Central memory CD8-positive, alpha-beta T cell (primary cell): Measurements from ENCODE around the gene SIL1.

ENCODE experiments used
- ATAC-seq: fragments of 150-1000 bp; cut with Tn5 transposase; replicated peaks from 2 replicates; pipeline ENCODE4 v1.10.0; 2022; ENCODE audit warnings: mild to moderate bottlenecking, moderate FRiP score, moderate number of reproducible peaks; ENCODE audit not compliant: poor library complexity, severe bottlenecking; ENCODE audit errors: extremely low read depth
- DNase-seq, 2 donors: peaks; one replicate each; pipeline ENCODE4 v3.0.0; 2021; ENCODE audit warnings: low spot score in 2 of 2
- H3K27ac Mint-ChIP-seq: one replicate; pipeline ENCODE4 v1.8.0; 2022; ENCODE audit warnings: low read depth, mild to moderate bottlenecking, moderate library complexity, mixed read lengths
- H3K27me3 Mint-ChIP-seq: one replicate; pipeline ENCODE4 v1.8.0; 2022; ENCODE audit warnings: mixed read lengths
- H3K36me3 Mint-ChIP-seq: one replicate; pipeline ENCODE4 v1.8.0; 2022; ENCODE audit warnings: mild to moderate bottlenecking, moderate library complexity, mixed read lengths; ENCODE audit not compliant: insufficient read depth
- H3K4me1 Mint-ChIP-seq: one replicate; pipeline ENCODE4 v1.8.0; 2022; ENCODE audit warnings: mixed read lengths
- H3K4me3 Mint-ChIP-seq: one replicate; pipeline ENCODE4 v1.8.0; 2022; ENCODE audit warnings: mild to moderate bottlenecking, moderate library complexity, mixed read lengths
- H3K9me3 Mint-ChIP-seq: one replicate; pipeline ENCODE4 v1.8.0; 2022; ENCODE audit warnings: mixed read lengths

The SIL1 gene

DNA sequence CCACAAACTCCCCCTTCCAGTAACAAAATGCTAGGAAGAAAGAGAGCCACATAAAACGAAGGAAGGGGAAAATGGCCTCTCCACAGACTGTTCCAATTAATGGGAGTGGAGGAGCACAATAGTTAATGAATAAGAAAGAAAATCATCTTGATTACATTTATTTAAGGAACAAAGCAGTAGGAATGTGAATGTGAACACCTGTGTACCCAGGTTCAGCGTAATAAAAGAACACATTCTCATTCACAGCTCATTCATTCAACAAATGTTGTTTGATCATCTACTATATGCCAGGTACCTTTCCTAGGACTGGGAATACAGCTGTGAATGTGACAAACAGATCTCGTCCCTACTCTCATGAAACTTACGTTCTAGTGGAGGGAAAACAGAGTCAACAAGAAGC is 35.7 kb downstream of the SIL1 start:
- Mint-ChIP-seq H3K27me3 (no peaks in the 10 kb centered on the region), H3K27ac (no peak overlapping the region), H3K36me3 (no peaks in the 10 kb centered on the region), H3K4me3 (no peak overlapping the region), H3K4me1 (no peaks in the 10 kb centered on the region), H3K9me3 (no peaks in the 10 kb centered on the region)
- DNase-seq: no peak
- ATAC-seq: no peak

DNA sequence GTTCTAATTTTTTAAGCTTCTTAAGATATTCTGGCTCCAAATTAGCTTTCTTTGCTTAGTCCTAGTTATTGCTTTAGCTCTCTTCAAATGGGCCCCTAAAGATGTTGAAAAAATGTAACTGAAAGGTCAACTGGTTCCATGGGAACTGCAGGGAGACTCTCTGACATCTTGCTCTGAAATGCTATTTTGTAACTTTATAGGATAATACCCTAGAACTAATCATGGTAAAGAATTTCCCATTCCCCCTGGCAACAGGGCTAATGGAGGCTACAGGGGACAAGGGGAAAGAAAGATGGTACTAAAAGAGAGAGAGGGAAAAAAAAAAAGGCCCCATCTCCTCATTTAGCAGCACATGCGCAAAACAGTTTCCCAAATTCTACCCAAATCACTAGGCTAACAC is 39.4 kb downstream of the SIL1 start:
- Mint-ChIP-seq H3K9me3 (no peaks in the 10 kb centered on the region), H3K4me1 (no peaks in the 10 kb centered on the region), H3K27ac (no peak overlapping the region), H3K36me3 (no peaks in the 10 kb centered on the region), H3K4me3 (no peak overlapping the region), H3K27me3 (no peaks in the 10 kb centered on the region)
- ATAC-seq: no peak
- DNase-seq: no peak

DNA sequence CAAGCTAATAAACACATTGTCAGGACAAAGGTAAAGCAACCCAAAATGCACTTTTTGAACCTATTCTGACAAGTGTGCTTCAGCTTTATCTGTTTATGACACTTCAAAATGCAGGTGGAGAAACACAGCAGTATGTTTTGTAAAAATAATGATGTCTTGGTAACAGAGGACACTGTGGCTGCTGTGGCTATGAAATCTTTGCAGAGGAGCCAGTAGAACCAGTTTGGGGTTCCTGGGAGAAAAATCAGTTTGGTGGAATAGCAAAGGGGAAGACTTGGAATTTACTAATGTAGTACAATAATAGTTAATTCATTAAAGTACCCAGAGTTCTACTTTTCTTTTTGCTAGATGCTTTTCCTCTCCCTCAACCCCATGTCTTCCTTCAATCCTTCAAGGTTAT is 40.6 kb downstream of the SIL1 start:
- Mint-ChIP-seq H3K27ac (no peak overlapping the region), H3K4me3 (no peak overlapping the region), H3K36me3 (no peaks in the 10 kb centered on the region), H3K27me3 (no peaks in the 10 kb centered on the region), H3K4me1 (no peaks in the 10 kb centered on the region), H3K9me3 (no peaks in the 10 kb centered on the region)
- DNase-seq (no peak), ATAC-seq (no peak)

DNA sequence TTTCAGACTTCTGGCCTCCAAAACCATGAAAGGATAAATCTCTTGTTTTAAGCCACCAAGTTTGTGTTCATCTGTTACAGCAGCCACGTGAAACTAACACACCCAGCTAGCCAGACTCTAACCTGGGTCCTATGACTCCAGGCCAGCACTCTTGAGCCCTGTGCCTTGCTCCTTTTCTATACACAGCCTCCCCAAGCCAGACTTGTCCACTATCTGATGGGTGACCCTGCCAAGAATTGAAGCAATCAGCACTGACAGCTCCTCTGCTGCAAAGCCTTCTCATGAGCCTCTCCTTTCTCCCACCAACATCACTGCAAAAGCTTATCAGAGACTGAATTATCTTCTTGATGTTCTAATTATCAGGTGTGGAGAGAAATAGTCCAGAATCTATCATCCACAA is 41.4 kb downstream of the SIL1 start:
- Mint-ChIP-seq H3K4me1 (no peaks in the 10 kb centered on the region), H3K27me3 (no peaks in the 10 kb centered on the region), H3K27ac (no peak overlapping the region), H3K36me3 (no peaks in the 10 kb centered on the region), H3K9me3 (no peaks in the 10 kb centered on the region), H3K4me3 (no peak overlapping the region)
- DNase-seq (no peak), ATAC-seq (no peak)

DNA sequence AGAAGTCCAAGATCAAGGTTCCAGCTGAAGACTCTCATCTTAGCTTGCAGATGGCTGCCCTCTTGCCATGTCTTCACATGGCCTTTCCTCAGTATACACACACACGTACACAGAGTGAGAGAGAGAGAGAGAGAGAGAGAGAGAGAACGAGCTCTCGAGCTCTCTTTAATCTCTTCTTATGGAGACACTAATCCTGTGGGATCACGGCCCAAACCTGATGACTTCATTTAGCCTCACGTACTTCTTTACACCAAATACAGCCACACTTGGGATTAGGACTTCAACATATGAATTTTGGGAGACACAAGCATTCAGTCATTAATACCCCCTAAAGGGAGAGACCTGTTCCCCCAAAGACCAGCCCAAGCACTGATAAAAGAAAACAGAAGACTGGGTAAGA is 42.8 kb downstream of the SIL1 start:
- H3K4me3 Mint-ChIP-seq: no peak overlapping the region
- DNase-seq: no peak
- ATAC-seq: no peak
- no peaks in the 10 kb centered on the region for H3K27me3 Mint-ChIP-seq
- no peak overlapping the region for H3K27ac Mint-ChIP-seq
- no peaks in the 10 kb centered on the region for H3K4me1 Mint-ChIP-seq
- no peaks in the 10 kb centered on the region for H3K9me3 Mint-ChIP-seq
- H3K36me3 Mint-ChIP-seq: no peaks in the 10 kb centered on the region

- ATAC-seq: no peak
- Mint-ChIP-seq H3K36me3 (no peaks in the 10 kb centered on the region), H3K27me3 (no peaks in the 10 kb centered on the region), H3K4me1 (no peaks in the 10 kb centered on the region), H3K27ac (no peak overlapping the region), H3K9me3 (no peaks in the 10 kb centered on the region), H3K4me3 (no peak overlapping the region)
- DNase-seq: no peak
Observed at GRCh38 chr5:139151902-139152301, 46.3 kb downstream of the SIL1 start.

- no peak overlapping the region for H3K4me3 Mint-ChIP-seq
- no peaks in the 10 kb centered on the region for H3K9me3 Mint-ChIP-seq
- H3K36me3 Mint-ChIP-seq: no peaks in the 10 kb centered on the region
- H3K27me3 Mint-ChIP-seq: no peaks in the 10 kb centered on the region
- ATAC-seq (no peak), DNase-seq (no peak)
- H3K27ac Mint-ChIP-seq: no peak overlapping the region
- H3K4me1 Mint-ChIP-seq: no peaks in the 10 kb centered on the region
Observed at GRCh38 chr5:139150367-139150999, 47.7 kb downstream of the SIL1 start.

GRCh38 chr5:139149477-139150199 is 48.5 kb downstream of the SIL1 start:
- Mint-ChIP-seq H3K36me3 (no peaks in the 10 kb centered on the region), H3K4me3 (no peak overlapping the region), H3K4me1 (no peaks in the 10 kb centered on the region), H3K27ac (no peak overlapping the region), H3K27me3 (no peaks in the 10 kb centered on the region), H3K9me3 (no peaks in the 10 kb centered on the region)
- ATAC-seq (no peak), DNase-seq (no peak)

DNA sequence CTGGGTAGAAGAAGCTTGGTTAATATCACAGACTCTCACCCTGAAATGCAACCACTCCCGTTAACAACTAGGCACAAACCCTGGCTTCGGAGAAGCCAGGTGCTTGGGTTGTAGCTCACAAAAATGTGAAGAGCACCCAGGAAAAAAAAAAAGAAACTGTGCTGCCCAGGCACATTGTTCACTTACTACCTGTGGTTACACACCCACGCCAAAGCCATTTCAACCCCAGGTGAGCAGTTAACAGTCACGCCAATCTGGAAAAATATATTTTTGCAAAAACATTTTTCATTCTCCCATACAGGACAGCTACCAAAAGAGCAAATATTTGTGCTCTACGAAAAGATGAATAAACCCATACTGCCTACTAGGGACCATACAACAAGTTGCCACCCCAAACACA is 49.2 kb downstream of the SIL1 start:
- no peak for DNase-seq
- no peak for ATAC-seq
- Mint-ChIP-seq H3K4me1 (no peaks in the 10 kb centered on the region), H3K9me3 (no peaks in the 10 kb centered on the region), H3K4me3 (no peak overlapping the region), H3K36me3 (no peaks in the 10 kb centered on the region), H3K27me3 (no peaks in the 10 kb centered on the region), H3K27ac (no peak overlapping the region)

DNA sequence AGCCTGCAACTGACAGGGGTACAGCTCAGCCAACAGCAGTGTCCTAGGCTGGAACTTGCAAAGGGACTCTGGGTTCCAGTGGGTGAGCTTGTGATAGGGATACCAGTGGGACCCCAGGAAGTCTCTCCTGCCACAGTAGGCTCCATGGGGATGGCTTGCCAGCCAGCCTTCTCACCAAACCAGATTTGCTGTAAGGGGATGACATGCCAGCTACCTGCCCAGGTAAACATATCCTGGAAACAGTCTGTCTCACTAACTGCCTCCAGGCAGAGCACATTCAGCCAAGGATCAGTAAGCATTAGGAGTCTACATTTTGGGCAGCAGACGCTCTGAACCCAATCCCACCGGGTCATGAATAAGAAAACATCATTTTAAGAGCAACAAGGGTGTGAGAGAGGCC is 49.9 kb downstream of the SIL1 start:
- Mint-ChIP-seq H3K9me3 (no peaks in the 10 kb centered on the region), H3K4me3 (no peak overlapping the region), H3K36me3 (no peaks in the 10 kb centered on the region), H3K27me3 (no peaks in the 10 kb centered on the region), H3K27ac (no peak overlapping the region), H3K4me1 (no peaks in the 10 kb centered on the region)
- DNase-seq: no peak
- ATAC-seq: no peak

- Mint-ChIP-seq H3K27me3 (no peaks in the 10 kb centered on the region), H3K4me1 (no peaks in the 10 kb centered on the region), H3K4me3 (no peak overlapping the region), H3K9me3 (no peaks in the 10 kb centered on the region), H3K36me3 (no peaks in the 10 kb centered on the region), H3K27ac (no peak overlapping the region)
- ATAC-seq (no peak), DNase-seq (no peak)
Observed at GRCh38 chr5:139147483-139148087, 50.6 kb downstream of the SIL1 start.

DNA sequence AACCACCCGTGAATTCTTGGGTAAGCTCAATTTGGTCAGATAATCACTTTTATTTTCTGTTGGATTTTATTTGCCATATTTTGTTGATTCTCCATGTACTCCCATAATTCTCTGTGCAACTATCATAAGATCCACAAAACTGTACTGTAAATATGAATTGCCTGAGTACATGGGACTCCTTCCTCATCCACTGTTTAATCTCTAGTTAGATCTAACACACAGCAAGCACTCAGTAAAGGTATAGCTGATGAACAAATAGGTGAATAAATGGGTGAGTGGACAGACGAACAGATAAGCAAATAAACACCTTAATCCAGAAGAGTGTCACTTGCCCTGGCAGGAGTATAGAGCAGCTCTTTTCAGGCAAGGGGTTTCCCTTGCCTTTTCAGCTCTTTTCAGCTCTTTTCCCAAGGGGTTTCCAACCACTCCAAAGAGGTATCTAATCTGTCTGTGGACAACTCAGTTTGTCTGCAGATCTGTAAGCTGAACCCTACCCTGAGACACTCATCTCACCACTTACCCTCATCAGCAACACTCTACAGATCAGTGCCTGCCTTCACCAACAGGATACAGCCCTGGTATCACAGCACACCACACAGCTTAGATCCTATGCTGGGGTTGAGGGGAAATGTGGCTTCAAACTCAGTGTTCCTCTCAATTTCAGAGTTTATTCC is 51.2 kb downstream of the SIL1 start:
- H3K27me3 Mint-ChIP-seq: no peaks in the 10 kb centered on the region
- no peak for DNase-seq
- H3K27ac Mint-ChIP-seq: no peak overlapping the region
- ATAC-seq: no peak
- H3K4me1 Mint-ChIP-seq: no peaks in the 10 kb centered on the region
- H3K4me3 Mint-ChIP-seq: no peak overlapping the region
- no peaks in the 10 kb centered on the region for H3K9me3 Mint-ChIP-seq
- no peaks in the 10 kb centered on the region for H3K36me3 Mint-ChIP-seq
